Colonic mucosa (tissue), 4 donors: ENCODE data around the gene HTR6. TPM values are rescaled to one million over a fixed set of nuclear protein-coding genes. Genes with fewer than 3 reads are reported as not detected.

Experiments
- DNase-seq: peaks from one replicate; pipeline ENCODE4 v3.0.0-alpha.2; 2020
- H3K27ac ChIP-seq: fragments of 200-600 bp; one replicate; pipeline ENCODE4 v1.8.0; 2021
- H3K27me3 ChIP-seq: fragments of 200-600 bp; one replicate; pipeline ENCODE4 v1.8.0; 2021
- H3K36me3 ChIP-seq: fragments of 200-600 bp; one replicate; pipeline ENCODE4 v1.8.0; 2021
- H3K4me1 ChIP-seq: fragments of 200-600 bp; one replicate; pipeline ENCODE4 v1.8.0; 2021; ENCODE audit warnings: mild to moderate bottlenecking
- H3K4me3 ChIP-seq: fragments of 200-600 bp; one replicate; pipeline ENCODE4 v1.8.0; 2021
- H3K9ac ChIP-seq, 2 donors: one replicate each; pipeline ENCODE4 v1.7.0; 2013; ENCODE audit warnings: control low read depth in 2 of 2, low read depth in 2 of 2, low read length in 2 of 2
- H3K9me3 ChIP-seq: fragments of 200-600 bp; one replicate; pipeline ENCODE4 v1.8.0; 2021
- CTCF ChIP-seq: fragments of 200-600 bp; IDR thresholded peaks from one replicate; pipeline ENCODE4 v1.8.0; 2022; ENCODE audit warnings: antibody characterized with exemption, mild to moderate bottlenecking
- intact Hi-C: fragments of 100-400 bp; cut with DNase I; formaldehyde crosslinking; loops from one replicate; pipeline ENCODE4 v1.14.1; 2022
- total RNA-seq, 2 donors: library from RNA; stranded (reverse); fragmentation: NEBNext Ultra II Directional in 1 of 2; extraction: Animal tissue kit (Norgen Biotek cat#: 25700) in 1 of 2; gene quantifications; one replicate each; pipeline ENCODE4 v1.2.1, GENCODE V29; 2021
- donor health status: healthy.
- donor health status: DM: no; HTN: no; CAD: no.
- donor health status: DM: no; HTN: no; CAD: no.

The HTR6 gene
- total RNA-seq, 2 donors from 2014 or later = not detected

DNA sequence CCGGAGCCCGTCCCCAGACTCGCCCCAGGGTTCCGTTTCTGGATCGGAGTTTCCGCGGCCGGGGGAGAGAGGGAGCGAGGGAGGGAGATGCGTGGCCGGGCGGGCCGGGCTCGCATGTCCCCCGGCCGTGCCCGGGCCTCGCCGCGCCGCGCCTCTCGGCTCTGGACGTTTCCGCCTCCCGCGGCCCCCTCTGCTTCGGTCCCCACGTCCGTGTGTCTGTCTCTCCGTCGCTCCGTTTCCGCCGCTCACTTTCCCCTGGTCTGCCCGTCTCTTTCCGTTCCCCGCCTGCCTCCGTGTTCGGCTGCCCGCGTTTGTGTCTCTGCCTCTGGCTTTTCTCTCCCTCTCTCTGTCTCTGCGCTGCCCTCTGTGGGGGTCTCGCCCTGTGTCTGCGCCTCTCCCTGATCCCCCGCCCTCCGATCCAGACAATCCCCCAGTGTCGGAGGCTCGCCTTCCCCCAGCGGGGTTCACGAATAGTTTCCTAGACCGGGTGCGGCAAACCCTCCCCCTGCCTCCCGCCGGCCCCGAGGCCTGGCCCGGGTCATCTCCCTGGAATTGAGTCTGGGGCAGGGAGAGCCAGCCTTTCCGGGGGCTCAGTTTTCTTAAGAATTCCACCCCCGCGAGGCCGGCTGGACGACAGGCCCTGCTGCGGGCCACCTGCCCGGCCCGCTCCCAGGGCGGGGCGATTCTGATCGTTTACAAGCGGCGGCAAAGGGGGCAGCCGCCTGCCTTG is 19.8 kb upstream of the HTR6 start:
- intact Hi-C loops = loop anchor here (5.0 kb wide), 1 partner anchor 48 kb away; a partner anchor contains a TSS
- Histone ChIP-seq H3K9me3 (no peaks in the 10 kb centered on the region), H3K27me3 (no peaks in the 10 kb centered on the region), H3K4me3 (peak overlapping the region; percentile 59), H3K9ac (peak overlapping the region; percentile 94 to 99), H3K27ac (peak overlapping the region; percentile 86), H3K36me3 (no peaks in the 10 kb centered on the region), H3K4me1 (peaks cover 34% of the 10 kb centered on the region)
- TF ChIP-seq CTCF = no peak
- DNase-seq = peak; percentile 60

- DNase-seq = peak; percentile 48
- no peak for TF ChIP-seq CTCF
- intact Hi-C loops = no loop called here
- peak overlapping the region; percentile 86 for H3K27ac ChIP-seq
- H3K36me3 ChIP-seq = no peaks in the 10 kb centered on the region
- no peaks in the 10 kb centered on the region for H3K9me3 ChIP-seq
- H3K27me3 ChIP-seq = no peaks in the 10 kb centered on the region
- H3K4me3 ChIP-seq = peak overlapping the region; percentile 59
- peak overlapping the region; percentile 94 to 99 for H3K9ac ChIP-seq
- H3K4me1 ChIP-seq = peaks cover 36% of the 10 kb centered on the region
Observed at GRCh38 chr1:19645411-19646251, 19.0 kb upstream of the HTR6 start.

GRCh38 chr1:19646377-19647319 is 18.0 kb upstream of the HTR6 start:
- peak; percentile 91 for DNase-seq
- Histone ChIP-seq H3K9me3 (no peaks in the 10 kb centered on the region), H3K9ac (peak overlapping the region; percentile 94 to 99), H3K4me1 (peaks cover 39% of the 10 kb centered on the region), H3K27ac (peak overlapping the region; percentile 86), H3K36me3 (no peaks in the 10 kb centered on the region), H3K27me3 (no peaks in the 10 kb centered on the region), H3K4me3 (peak overlapping the region; percentile 59)
- intact Hi-C loops = no loop called here
- no peak for TF ChIP-seq CTCF

DNA sequence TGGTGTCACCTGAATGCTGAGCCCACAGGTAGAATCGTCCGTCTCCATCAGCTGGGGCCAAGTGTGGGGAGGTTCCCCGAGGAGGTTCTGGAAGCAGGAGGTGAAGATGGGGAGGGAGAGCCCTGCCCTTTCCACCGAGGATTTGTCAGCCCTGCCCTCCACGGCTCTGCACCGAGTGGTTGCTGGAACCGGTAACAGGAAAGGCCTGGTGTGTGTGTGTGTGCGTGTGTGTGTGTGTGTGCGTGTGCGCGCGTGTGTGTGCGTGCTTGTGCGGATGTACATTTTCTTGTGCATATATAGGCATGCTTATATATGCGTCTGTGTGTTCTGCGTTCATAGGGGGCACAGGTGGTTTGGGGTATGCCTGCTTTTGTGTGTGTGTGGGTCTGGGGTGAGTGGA is 17.0 kb upstream of the HTR6 start:
- Histone ChIP-seq H3K27me3 (no peaks in the 10 kb centered on the region), H3K9me3 (no peaks in the 10 kb centered on the region), H3K36me3 (no peaks in the 10 kb centered on the region), H3K9ac (peak overlapping the region; percentile 32 to 99), H3K27ac (peak overlapping the region; percentile 86), H3K4me3 (peak overlapping the region; percentile 12), H3K4me1 (peaks cover 36% of the 10 kb centered on the region)
- peak; percentile 68 for DNase-seq
- intact Hi-C loops = no loop called here
- TF ChIP-seq CTCF = no peak

- H3K4me1 ChIP-seq = peaks cover 33% of the 10 kb centered on the region
- no peak for DNase-seq
- H3K27me3 ChIP-seq = no peaks in the 10 kb centered on the region
- H3K9ac ChIP-seq = peak overlapping the region; percentile 12 to 99
- peak overlapping the region; percentile 12 for H3K4me3 ChIP-seq
- H3K27ac ChIP-seq = peak overlapping the region; percentile 86
- no peaks in the 10 kb centered on the region for H3K9me3 ChIP-seq
- intact Hi-C loops = no loop called here
- no peak for TF ChIP-seq CTCF
- H3K36me3 ChIP-seq = no peaks in the 10 kb centered on the region
Observed at GRCh38 chr1:19648239-19648638, 16.4 kb upstream of the HTR6 start.
